ENCODE measurements around the gene CHRNG.

Gene CHRNG

GRCh38 chr2:232515639-232516038, 23.9 kb upstream of the CHRNG start:
- Histone ChIP-seq H3K27ac (no peak overlapping the region), H4K20me1 (ENCODE audit: insufficient read depth) (no peaks in the 10 kb centered on the region), H2AFZ (ENCODE audit: low read depth) (no peak overlapping the region), H3K4me2 (no peak overlapping the region), H3K4me1 (ENCODE audit: low read depth, poor library complexity, severe bottlenecking) (no peaks in the 10 kb centered on the region), H3K4me3 (IDR thresholded peaks at IDR 0.05; ENCODE audit: insufficient read depth, low read depth, low read length) (no peak overlapping the region), H3K36me3 (ENCODE audit: insufficient read depth) (no peaks in the 10 kb centered on the region), H3K79me2 (ENCODE audit: insufficient read depth, low read depth) (no peaks in the 10 kb centered on the region), H3K9ac (no peak overlapping the region), H3K27me3 (ENCODE audit: insufficient read depth, low read depth) (peaks cover 10% of the 10 kb centered on the region; the same call in 1 of the 2 replicates)
- TF ChIP-seq CTCF (conservative IDR thresholded peaks at IDR 0.05; ENCODE audit: low read depth, low read length), result no peak

GRCh38 chr2:232516551-232516950, 22.9 kb upstream of the CHRNG start:
- Histone ChIP-seq H2AFZ (ENCODE audit: low read depth) (no peak overlapping the region), H4K20me1 (ENCODE audit: insufficient read depth) (no peaks in the 10 kb centered on the region), H3K36me3 (ENCODE audit: insufficient read depth) (no peaks in the 10 kb centered on the region), H3K9ac (no peak overlapping the region), H3K27me3 (ENCODE audit: insufficient read depth, low read depth) (peaks cover 19% of the 10 kb centered on the region; the same call in 1 of the 2 replicates), H3K4me3 (IDR thresholded peaks at IDR 0.05; ENCODE audit: insufficient read depth, low read depth, low read length) (no peak overlapping the region), H3K4me1 (ENCODE audit: low read depth, poor library complexity, severe bottlenecking) (no peaks in the 10 kb centered on the region), H3K4me2 (no peak overlapping the region), H3K27ac (no peak overlapping the region), H3K79me2 (ENCODE audit: insufficient read depth, low read depth) (no peaks in the 10 kb centered on the region)
- no peak for TF ChIP-seq CTCF (conservative IDR thresholded peaks at IDR 0.05; ENCODE audit: low read depth, low read length)

- no peak overlapping the region for H2AFZ ChIP-seq (ENCODE audit: low read depth)
- H3K27me3 ChIP-seq (ENCODE audit: insufficient read depth, low read depth), result peaks cover 32% of the 10 kb centered on the region
- H4K20me1 ChIP-seq (ENCODE audit: insufficient read depth), result no peaks in the 10 kb centered on the region
- H3K79me2 ChIP-seq (ENCODE audit: insufficient read depth, low read depth), result no peaks in the 10 kb centered on the region
- no peak overlapping the region for H3K9ac ChIP-seq
- no peak for TF ChIP-seq CTCF (conservative IDR thresholded peaks at IDR 0.05; ENCODE audit: low read depth, low read length)
- H3K36me3 ChIP-seq (ENCODE audit: insufficient read depth), result no peaks in the 10 kb centered on the region
- H3K4me3 ChIP-seq (IDR thresholded peaks at IDR 0.05; ENCODE audit: insufficient read depth, low read depth, low read length), result no peak overlapping the region
- no peak overlapping the region for H3K27ac ChIP-seq
- no peaks in the 10 kb centered on the region for H3K4me1 ChIP-seq (ENCODE audit: low read depth, poor library complexity, severe bottlenecking)
- H3K4me2 ChIP-seq, result no peak overlapping the region
These were observed 20.6 kb upstream of the CHRNG start for GRCh38 chr2:232518844-232519243.

- Histone ChIP-seq H3K27ac (no peak within 1 kb of the TSS), H3K36me3 (ENCODE audit: insufficient read depth) (no peaks in the 10 kb centered on the region), H3K27me3 (ENCODE audit: insufficient read depth, low read depth) (peaks cover 41% of the 10 kb centered on the region), H3K79me2 (ENCODE audit: insufficient read depth, low read depth) (no peaks in the 10 kb centered on the region), H3K4me2 (no peak within 1 kb of the TSS), H4K20me1 (ENCODE audit: insufficient read depth) (no peaks in the 10 kb centered on the region), H3K4me1 (ENCODE audit: low read depth, poor library complexity, severe bottlenecking) (no peaks in the 10 kb centered on the region), H3K4me3 (IDR thresholded peaks at IDR 0.05; ENCODE audit: insufficient read depth, low read depth, low read length) (no peak within 1 kb of the TSS), H2AFZ (ENCODE audit: low read depth) (no peak within 1 kb of the TSS), H3K9ac (no peak within 1 kb of the TSS)
- TF ChIP-seq CTCF (conservative IDR thresholded peaks at IDR 0.05; ENCODE audit: low read depth, low read length), result no peak
These were observed 19.7 kb upstream of the CHRNG start, which contains the start of gene PRSS56 for GRCh38 chr2:232519581-232520438. TSS of gene PRSS56 (plus strand) at chr2:232520388. CDS start at chr2:232520599, 211 bp downstream.

Data from KMS-11 (cell line).